ENCODE data around the gene EIPR1. TPM values are rescaled to one million over a fixed set of nuclear protein-coding genes. Genes with fewer than 3 reads are reported as not detected.
"Not testable (repeated sequence)": the region's sequence is repeated elsewhere in the genome, so short reads cannot be mapped to it uniquely, and the experiment has no call there.

Gene EIPR1
- total RNA-seq, 1 experiment from 2014 or later: 77.2 TPM

DNA sequence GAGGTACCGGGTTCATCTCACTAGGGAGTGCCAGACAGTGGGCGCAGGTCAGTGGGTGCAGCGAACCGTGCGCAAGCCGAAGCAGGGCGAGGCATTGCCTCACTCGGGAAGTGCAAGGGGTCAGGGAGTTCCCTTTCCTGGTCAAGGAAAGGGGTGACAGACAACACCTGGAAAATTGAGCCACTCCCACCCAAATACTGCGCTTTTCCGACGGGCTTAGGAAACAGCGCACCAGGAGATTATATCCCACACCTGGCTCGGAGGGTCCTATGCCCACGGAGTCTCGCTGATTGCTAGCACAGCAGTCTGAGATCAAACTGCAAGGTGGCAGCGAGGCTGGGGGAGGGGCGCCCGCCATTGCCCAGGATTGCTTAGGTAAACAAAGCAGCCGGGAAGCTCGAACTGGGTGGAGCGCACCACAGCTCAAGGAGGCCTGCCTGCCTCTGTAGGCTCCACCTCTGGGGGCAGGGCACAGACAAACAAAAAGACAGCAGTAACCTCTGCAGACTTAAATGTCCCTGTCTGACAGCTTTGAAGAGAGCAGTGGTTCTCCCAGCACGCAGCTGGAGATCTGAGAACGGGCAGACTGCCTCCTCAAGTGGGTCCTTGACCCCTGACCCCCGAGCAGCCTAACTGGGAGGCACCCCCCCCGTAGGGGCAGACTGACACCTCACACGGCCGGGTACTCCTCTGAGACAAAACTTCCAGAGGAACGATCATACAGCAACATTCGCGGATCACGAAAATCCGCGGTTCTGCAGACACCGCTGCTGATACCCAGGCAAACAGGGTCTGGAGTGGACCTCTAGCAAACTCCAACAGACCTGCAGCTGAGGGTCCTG, 8.1 kb downstream of the EIPR1 start:
- peak; percentile 88 for DNase-seq (ENCODE audit: low read depth)
- in situ Hi-C loops (cut with HindIII; ENCODE audit: low pct_unique_long_range_greater_than_20kb, low sequenced_read_pairs): not testable (repeated sequence)

- in situ Hi-C loops (cut with HindIII; ENCODE audit: low pct_unique_long_range_greater_than_20kb, low sequenced_read_pairs): no loop called here
- DNase-seq (ENCODE audit: low read depth): peak; percentile 21
Observed at GRCh38 chr2:3368261-3368722, 9.3 kb downstream of the EIPR1 start.

GRCh38 chr2:3365219-3365618, 12.4 kb downstream of the EIPR1 start:
- no peak for DNase-seq (ENCODE audit: low read depth)
- in situ Hi-C loops (cut with HindIII; ENCODE audit: low pct_unique_long_range_greater_than_20kb, low sequenced_read_pairs): no loop called here

DNA sequence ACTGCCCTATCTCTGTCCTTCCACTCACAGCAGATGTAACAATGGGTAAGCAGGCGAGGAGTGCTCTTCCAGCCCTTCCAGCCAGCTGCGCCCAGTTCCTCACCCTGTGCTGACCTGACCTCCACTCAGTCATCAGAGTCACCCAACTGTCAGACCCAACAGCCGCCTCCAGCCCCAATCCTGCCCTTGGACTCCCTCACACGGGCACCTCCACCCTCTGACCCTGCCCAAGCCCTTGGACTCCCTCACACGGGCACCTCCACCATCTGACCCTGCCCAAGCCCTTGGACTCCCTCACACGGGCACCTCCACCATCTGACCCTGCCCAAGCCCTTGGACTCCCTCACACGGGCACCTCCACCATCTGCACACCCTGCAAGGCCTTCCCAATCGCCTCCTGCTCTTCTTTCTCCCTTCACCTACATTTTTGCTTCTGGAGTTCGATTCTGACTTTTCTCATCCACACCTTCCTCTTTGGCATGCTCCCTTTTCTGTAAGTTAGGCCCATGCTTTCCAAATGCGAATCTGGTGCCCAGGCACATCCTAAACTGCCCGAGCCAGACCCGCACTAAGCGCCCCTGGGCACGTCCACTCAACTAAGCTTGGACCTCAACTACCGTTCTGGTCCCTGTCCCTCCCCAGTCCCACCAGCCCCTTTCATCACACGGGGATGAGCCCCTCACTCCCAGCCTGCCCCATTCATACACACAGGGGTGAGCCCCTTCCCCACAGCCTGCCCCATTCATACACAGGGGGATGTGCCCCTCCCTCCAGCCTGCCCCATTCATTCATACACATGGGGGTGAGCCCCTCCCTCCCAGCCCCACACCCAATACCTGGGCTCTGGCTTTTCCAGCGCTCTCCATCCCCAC, 15.9 kb downstream of the EIPR1 start:
- no peak for DNase-seq (ENCODE audit: low read depth)
- in situ Hi-C loops (cut with HindIII; ENCODE audit: low pct_unique_long_range_greater_than_20kb, low sequenced_read_pairs): no loop called here

GRCh38 chr2:3357926-3358325, 19.7 kb downstream of the EIPR1 start:
- no peak for DNase-seq (ENCODE audit: low read depth)
- in situ Hi-C loops (cut with HindIII; ENCODE audit: low pct_unique_long_range_greater_than_20kb, low sequenced_read_pairs): no loop called here

DNA sequence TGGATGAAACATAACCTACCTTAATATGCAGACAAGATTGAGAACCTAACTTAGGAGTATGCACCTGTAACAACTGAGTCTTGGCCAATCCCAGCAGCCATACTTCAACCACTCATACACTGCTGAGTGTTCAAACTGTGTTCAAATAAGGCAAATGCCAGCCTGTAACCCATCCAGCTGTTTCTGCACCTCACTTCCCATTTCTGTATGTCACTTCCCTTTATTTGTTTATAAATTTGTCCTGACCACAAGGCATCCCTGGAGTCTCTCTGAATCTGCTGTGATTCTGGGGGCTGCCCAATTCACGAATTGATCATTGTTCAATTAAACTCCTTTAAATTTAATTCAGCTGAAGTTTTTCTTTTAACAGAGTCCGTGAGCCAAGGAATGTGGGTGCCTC, 20.2 kb downstream of the EIPR1 start:
- DNase-seq (ENCODE audit: low read depth); in situ Hi-C loops (cut with HindIII; ENCODE audit: low pct_unique_long_range_greater_than_20kb, low sequenced_read_pairs): not testable (repeated sequence)

DNA sequence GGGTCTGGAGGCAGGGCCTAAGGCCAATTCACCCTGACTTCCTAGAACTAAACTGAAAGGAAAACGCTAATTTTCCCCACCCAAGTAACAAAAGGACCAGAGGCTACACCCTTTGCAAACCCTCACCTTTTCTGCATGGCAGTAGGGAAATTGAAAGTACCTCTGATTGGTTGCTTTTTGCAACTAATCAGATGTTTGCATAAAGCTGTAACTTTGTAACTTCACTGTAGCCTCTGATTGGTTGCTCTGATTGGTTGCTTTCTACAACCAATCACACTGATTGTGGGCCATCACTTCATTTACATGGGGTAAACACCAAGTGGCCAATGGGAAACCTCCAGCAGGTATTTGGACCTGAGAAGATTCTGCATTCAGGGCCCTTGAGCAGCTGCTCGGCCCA, 20.8 kb downstream of the EIPR1 start:
- in situ Hi-C loops (cut with HindIII; ENCODE audit: low pct_unique_long_range_greater_than_20kb, low sequenced_read_pairs): no loop called here
- DNase-seq (ENCODE audit: low read depth): peak; percentile 18

DNA sequence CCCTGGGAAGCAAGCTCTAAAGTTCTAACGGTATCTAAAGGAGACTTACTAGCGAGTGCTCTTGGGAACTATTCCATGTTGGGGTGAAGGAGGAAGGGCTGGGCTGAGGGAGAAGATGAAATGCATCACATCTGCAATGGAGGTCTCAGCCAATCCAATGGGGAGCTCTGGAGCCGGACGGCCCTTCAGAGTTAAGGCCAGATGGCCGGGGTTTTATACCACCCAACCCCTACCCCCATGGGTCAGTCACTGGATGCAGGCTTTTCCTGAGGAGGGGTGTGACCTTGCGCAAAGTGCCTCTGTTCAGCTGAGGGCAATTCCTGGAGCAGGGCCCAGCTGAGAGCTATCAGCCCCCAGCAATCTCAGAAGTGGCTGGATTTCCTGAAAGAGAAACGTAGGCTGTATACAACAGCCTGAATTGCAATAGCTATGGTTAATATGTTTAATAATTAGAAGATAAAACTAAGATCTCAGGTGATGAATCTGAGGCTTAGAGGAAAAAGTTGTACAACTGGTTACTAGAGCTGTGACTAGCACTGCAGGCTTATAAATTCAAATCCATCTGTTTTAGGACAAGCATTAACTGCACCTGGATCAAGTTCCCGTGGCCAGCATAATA, 21.6 kb downstream of the EIPR1 start:
- DNase-seq (ENCODE audit: low read depth): no peak
- in situ Hi-C loops (cut with HindIII; ENCODE audit: low pct_unique_long_range_greater_than_20kb, low sequenced_read_pairs): no loop called here

- DNase-seq (ENCODE audit: low read depth): no peak
- in situ Hi-C loops (cut with HindIII; ENCODE audit: low pct_unique_long_range_greater_than_20kb, low sequenced_read_pairs): no loop called here
Observed at GRCh38 chr2:3354986-3355385, 22.6 kb downstream of the EIPR1 start.

DNA sequence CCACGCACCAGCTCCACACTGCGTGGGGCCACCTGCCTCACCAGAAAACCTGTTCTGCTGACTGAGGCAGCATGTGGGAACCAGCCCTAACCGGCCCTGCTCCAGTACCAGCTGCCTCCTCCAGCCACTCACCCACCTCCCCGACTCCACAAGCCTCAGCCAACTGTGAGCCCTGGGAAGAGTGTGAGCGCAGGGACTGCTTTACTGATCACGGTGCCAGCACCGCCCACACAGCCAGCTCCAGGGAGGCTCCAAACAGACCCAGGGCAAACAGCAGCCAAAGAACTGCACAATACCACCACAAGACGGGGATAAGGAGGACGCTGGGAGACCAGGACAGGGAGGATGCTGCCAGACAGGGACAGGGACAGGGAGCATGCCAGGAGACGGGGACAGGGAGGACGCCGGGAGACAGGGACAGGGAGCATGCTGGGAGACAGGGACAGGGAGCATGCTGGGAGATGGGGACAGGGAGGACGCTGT, 28.4 kb downstream of the EIPR1 start:
- in situ Hi-C loops (cut with HindIII; ENCODE audit: low pct_unique_long_range_greater_than_20kb, low sequenced_read_pairs): no loop called here
- DNase-seq (ENCODE audit: low read depth): no peak

- in situ Hi-C loops (cut with HindIII; ENCODE audit: low pct_unique_long_range_greater_than_20kb, low sequenced_read_pairs): no loop called here
- DNase-seq (ENCODE audit: low read depth): no peak
Observed at GRCh38 chr2:3348767-3349166, 28.9 kb downstream of the EIPR1 start.

GRCh38 chr2:3345621-3346020, 32.0 kb downstream of the EIPR1 start:
- in situ Hi-C loops (cut with HindIII; ENCODE audit: low pct_unique_long_range_greater_than_20kb, low sequenced_read_pairs): no loop called here
- no peak for DNase-seq (ENCODE audit: low read depth)

GRCh38 chr2:3344897-3345296, 32.7 kb downstream of the EIPR1 start:
- in situ Hi-C loops (cut with HindIII; ENCODE audit: low pct_unique_long_range_greater_than_20kb, low sequenced_read_pairs): no loop called here
- no peak for DNase-seq (ENCODE audit: low read depth)

- in situ Hi-C loops (cut with HindIII; ENCODE audit: low pct_unique_long_range_greater_than_20kb, low sequenced_read_pairs): no loop called here
- no peak for DNase-seq (ENCODE audit: low read depth)
Observed at GRCh38 chr2:3343012-3343411, 34.6 kb downstream of the EIPR1 start.

GRCh38 chr2:3342324-3342723, 35.3 kb downstream of the EIPR1 start:
- DNase-seq (ENCODE audit: low read depth): no peak
- in situ Hi-C loops (cut with HindIII; ENCODE audit: low pct_unique_long_range_greater_than_20kb, low sequenced_read_pairs): no loop called here

DNA sequence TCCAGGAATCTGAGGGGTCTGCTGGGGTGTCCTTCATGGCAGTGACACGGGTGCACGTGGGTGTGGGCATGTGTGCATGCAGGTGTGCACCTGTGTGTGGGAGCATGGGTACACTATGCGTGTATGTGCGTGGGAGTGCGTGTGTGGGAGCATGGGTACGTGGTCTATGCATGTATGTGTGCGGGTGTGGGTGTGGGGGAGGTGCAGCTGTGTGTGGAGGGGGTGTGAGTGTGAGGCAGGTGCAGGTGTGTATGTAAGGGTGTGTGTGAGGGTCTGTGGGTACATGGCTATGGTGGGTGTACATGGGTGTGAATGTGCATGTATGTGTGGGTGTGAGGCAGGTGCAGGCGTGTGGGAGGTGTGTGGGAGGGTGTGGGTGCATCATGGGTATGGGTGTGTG, 36.3 kb downstream of the EIPR1 start:
- in situ Hi-C loops (cut with HindIII; ENCODE audit: low pct_unique_long_range_greater_than_20kb, low sequenced_read_pairs): no loop called here

GRCh38 chr2:3340144-3340543, 37.5 kb downstream of the EIPR1 start:
- DNase-seq (ENCODE audit: low read depth): no peak
- in situ Hi-C loops (cut with HindIII; ENCODE audit: low pct_unique_long_range_greater_than_20kb, low sequenced_read_pairs): no loop called here

More for the DNA sequence above, 36.3 kb downstream of the EIPR1 start:
- no peak for DNase-seq (ENCODE audit: low read depth)

DNA sequence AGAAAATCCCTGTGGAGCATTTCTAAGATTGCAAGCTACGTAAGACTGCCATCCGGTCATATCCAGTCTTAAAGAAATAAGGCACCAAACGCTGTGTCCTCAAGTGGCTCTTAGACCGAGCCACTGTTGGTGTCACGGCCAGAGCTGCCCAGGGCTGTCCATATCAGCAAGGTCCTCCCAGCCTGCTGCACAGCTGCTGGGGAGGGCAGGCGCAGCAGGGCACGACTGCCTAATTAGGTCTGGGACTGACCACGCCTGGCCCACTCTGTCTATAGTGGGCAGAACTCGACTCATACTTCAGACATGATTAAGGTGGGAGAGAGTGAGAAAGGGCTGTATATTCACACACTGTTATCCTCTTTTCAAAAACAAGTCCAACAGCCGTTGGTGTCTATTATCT, 39.3 kb downstream of the EIPR1 start:
- no peak for DNase-seq (ENCODE audit: low read depth)

DNA sequence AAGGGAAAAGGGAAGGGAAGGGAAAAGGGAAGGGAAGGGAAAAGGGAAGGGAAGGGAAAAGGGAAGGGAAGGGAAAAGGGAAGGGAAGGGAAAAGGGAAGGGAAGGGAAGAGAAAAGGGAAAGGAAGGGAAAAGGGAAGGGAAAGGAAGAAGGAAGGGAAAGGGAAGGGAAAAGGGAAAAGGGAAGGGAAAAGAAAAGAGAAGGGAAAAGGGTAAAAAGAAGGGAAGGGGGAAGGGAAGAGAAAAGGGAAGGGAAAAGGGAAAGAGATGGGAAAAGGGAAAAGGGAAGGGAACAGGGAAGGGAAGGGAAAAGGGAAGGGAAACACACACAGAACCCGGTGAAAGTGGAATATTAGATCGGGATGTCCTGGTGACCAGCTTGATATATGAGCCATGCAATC, 40.8 kb downstream of the EIPR1 start:
- in situ Hi-C loops (cut with HindIII; ENCODE audit: low pct_unique_long_range_greater_than_20kb, low sequenced_read_pairs): no loop called here
- no peak for DNase-seq (ENCODE audit: low read depth)

More for the DNA sequence above, 39.3 kb downstream of the EIPR1 start:
- in situ Hi-C loops (cut with HindIII; ENCODE audit: low pct_unique_long_range_greater_than_20kb, low sequenced_read_pairs): no loop called here

All from Caki2 (cell line).